Raji (cell line): ENCODE results near the gene RNF144B.

Experiments
- POLR2A ChIP-seq: IDR thresholded peaks from 2 replicates; pipeline ENCODE4 v1.6.1; 2011; ENCODE audit warnings: low read depth, low read length, control low read depth; ENCODE audit not compliant: insufficient read depth

RNF144B gene

DNA sequence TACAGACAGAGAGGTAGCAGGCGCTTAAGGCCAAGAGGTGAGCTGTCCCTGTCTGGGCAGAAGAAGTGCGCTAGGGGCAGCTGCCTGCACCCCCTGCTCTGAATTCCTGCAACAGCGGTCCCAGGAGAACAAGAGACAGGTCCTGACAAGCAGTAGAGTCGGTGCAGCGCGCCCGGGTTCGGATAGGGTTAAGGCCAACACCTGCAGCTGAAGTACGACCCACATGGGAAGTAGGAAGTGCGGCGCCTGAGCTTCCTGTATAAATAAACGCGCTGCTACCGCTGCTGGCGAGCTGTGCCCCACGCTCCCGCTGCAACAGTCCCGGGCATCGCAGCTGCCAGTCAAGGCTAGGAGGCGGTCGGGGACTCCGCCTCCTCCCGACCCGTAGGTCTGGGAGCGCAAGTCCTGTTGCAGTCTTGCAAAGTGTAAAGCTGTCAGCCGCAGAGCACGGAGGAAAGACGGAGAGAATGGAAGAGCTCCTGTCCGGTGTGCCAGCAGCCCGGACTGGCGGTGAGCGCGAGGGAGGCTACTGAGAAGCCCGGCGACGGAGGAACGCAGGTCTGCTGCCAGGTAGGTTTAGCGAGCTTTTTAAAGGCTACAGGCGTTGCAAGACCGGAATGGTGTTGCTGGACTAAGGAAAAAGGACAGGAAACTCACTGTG, at the start of gene RNF144B:
TSS of gene RNF144B (plus strand) at position 290 of the 661 bp plus-strand sequence. CDS start 12,185 bp downstream, outside the sequence.
- TF ChIP-seq POLR2A, result peak; percentile 100

DNA sequence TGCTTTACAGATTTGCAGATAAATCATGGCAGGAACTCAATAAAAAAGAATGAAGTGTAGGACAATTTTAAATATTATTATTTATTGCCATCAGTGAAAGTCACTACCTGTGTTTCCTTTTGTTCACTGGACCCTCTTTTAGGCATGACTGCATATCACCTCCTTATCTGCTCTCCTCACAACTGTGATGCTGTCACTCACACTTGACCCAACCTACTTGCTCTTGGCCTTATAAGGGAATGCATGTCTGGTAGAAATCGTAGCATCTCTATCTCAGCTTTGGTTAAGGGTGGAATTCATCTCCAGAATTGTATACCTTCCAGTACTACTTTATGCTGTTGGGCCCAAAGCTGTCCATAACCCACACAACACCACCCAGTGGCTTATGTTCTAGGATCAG, 47.6 kb upstream of the RNF144B start:
- no peak for TF ChIP-seq POLR2A

DNA sequence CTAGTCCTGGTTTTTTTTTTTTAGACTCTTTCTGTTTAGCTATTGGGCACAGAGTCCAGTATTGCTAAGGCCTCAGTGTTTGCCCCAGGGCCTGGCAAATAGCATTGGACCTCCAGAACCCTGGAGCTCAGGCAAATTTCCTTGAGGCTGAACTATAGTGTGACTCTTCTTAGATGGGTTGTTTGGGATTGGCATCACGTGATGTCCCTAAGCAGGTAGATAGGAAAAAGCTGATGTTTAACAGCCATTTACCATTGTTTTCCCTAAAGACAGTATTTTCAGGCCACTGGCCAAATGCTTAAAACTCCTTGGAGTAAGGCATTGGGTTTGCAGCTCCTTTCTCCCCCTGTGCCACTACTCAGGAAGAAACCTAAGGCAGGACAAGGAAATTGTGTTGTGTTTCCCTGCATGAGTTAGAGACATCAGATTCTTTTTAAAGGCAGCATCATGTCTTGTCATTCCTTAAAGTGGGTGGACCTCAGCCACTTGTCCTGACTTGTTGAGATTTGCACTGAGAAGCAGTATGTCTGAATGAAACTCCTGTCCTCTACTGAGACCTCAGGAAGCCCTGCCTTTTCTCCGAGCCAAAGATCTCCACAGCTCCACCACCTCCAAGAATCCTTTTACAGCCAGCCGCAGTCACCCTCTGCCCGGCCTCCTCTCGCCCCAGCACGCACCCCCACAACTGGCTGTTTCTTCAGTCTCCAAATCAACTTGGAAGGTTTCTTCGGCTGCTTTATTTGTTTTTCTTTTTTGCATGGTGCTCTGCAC, 46.2 kb upstream of the RNF144B start:
- peak; percentile 58 for TF ChIP-seq POLR2A

DNA sequence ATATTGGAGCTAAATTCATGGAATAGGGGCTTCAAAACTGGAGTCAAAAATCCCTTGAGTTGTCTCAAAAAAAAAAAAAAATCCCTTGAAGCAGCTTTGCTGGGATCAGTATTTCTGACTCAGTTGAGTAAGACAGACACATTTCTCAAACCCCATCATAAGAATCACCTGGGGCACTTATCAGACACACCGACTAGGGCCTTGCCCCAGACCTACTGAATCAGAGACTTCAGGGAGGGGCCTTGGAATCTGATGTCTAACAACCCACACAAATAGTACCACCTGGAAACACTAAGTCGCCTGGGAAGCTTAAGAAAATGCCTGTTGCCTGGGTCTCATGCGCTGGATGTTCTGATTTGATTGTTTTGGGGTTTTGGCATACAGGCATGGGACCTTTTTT, 44.9 kb upstream of the RNF144B start:
- TF ChIP-seq POLR2A, result no peak

DNA sequence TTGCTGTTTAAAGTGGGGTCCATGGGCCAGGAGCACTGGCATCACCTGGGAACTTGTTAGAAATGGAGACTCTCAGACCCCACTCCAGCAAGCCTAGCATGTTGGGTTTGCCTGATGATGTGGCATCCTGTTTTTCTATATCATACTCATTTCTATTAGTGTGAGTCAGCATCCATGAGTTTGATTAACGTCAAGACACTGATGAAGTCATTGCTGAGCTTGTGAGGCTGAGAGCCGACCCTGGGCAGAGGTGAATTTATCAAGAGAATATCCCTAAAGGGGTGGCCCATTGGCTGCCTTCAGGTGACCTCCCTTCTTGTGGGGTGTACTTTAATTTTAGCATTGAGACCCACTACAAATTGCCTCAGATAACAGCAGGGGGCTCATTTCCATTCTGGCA, 43.4 kb upstream of the RNF144B start:
- no peak; the same call in 1 of the 2 replicates for TF ChIP-seq POLR2A

DNA sequence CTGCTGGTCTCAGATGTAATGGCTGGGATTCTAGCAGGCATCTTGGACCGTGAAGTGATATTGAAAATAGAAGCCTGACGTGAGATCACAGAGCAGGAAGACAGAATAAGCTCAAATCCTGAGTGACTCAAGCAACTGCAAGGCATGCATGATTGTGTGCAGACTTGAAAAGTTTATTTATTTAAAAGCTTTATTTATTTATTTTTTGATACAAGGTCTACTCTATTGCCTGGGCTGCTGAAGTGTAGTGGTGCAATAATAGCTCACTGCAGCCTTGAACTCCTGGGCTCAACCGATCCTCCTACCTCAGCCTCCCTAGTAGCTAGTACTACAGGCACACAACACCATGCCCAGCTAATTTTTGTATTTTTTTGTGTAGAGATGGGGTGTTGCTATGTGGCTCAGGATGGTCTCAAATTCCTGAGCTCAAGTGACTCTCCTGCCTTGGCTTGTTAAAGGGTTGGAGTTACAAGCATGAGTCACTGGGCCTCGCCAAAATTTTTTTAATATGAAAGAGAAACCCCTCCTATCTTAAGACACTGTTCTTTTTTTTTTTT, 40.1 kb upstream of the RNF144B start:
- TF ChIP-seq POLR2A, result no peak

DNA sequence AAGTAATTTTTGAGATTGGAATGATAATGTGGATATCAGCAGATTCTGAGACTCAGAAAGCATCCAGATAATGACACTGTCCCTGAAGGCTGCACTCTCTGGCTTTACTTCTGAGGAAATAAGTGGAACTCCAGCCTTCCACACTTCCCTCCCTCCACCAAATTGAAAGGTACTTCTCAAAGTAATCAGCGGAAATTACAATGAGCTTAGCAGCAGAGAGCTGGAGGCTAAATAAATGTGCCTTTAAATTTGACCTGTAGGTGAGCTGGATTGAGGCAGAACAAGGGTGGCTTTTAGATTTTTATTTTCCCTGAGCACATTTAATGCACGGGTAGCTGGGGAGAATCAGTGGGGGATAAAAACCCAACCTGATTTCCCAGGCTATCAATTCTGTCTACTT, 39.3 kb upstream of the RNF144B start:
- TF ChIP-seq POLR2A, result no peak

DNA sequence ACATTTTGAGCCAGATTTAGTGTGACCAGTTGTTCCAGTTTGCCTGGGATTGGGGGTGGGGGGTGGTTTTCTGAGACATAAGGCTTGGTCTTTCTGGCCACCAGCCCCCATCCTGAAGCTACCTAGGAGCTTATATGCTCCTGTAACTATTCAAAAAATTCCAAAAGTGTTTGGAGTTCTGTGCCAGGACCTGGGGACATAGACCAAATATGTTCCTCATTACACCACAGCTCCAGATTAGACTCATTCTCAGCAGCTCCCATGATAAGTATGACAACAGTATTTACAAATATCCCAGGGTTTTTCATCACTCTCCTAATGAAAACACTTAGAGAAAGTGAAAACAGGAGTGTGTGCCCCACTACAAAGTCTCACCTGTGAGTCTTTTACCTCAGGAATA, 37.8 kb upstream of the RNF144B start:
- no peak for TF ChIP-seq POLR2A

DNA sequence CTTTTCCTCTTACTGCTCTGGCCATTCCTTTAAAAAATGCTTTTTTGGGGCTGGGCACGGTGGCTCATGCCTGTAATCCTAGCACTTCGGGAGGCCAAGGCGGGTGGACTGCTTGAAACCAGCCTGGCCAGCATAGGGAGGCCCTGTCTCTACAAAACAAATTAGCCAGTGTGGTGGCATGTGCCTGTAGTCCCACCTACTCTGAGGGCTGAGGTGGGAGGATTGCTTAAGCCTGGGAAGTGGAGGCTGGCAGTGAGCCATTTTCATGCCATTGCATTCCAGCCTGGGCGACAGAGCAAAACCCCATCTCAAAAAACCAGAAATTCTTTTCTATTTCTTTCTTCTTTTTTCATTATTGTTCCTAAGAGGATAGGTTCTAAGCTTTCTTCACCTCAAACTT, 36.9 kb upstream of the RNF144B start:
- no peak for TF ChIP-seq POLR2A

DNA sequence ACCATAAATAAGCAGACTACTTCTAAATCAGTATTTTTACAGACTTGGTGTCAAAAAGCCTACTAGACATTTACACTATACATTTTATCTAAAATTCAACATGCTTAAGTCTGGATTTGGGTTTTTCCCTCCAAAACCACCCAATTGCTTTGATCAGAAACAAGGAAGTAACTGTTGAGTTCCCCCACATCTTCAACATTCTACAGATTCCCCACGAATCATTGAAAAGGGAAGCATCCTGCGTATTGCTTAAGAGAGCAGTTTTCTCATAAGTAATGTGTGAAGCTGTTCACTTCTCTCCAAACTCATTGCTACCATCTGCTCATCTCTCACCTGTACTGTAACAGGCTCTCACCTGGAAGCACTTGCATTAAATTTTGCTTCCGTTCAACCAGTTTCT, 36.4 kb upstream of the RNF144B start:
- TF ChIP-seq POLR2A, result no peak

DNA sequence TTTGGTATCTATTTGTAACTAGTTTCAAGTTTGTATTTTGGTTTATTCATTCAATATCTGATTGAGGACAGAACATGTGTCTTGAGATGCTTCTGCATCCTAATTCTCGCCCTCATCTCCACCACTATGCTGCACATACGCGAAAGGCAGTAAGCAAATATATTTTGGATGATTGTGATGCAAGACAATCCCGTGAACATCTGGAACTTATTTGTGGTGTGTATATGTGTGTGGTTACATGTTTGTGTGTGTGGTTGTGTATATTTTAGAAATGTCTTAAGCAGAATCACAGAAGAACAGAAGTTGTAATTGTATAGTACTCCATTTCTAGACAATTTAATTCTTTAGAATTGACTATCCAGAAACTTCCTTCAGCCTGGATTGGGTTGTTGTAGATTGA, 35.1 kb upstream of the RNF144B start:
- TF ChIP-seq POLR2A, result no peak

DNA sequence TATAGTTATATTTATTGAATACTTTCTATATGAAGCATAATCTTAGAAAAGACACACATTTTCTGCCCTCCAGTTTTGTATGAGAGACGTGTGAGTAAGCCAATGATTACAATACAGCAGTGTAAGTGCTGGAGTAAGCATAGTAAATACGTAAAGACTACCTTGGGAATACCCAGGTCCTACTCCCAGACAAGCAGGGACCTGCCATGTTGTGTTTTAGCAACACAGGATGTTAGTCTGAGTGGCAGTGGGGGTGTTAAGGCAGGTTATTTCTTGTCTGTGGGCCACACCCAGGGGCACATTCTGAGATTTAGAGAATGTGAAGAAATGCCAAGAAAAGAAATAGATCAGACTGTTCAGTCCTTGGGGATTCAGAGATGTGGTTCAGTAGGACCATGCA, 34.3 kb upstream of the RNF144B start:
- peak; percentile 22; the same call in 1 of the 2 replicates for TF ChIP-seq POLR2A

DNA sequence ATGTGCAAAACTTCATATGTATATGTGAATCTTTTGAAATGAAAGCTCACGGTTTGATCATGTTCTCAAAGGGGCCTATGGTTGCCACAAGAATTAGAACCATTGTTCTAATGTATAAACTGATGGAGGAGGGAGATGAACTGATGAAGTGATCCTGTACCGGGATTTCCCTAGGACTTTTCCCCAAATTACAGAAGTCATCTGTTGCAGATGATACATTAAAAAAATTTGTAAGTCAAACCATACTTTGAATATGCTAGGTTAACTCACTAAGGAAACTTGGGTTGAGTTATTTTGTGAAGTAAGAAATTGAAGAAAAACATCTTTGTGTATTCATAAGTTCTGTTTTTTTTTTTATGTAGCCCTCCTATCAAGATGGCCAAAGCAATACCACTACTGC, 33.9 kb upstream of the RNF144B start:
- peak; percentile 14; the same call in 1 of the 2 replicates for TF ChIP-seq POLR2A

DNA sequence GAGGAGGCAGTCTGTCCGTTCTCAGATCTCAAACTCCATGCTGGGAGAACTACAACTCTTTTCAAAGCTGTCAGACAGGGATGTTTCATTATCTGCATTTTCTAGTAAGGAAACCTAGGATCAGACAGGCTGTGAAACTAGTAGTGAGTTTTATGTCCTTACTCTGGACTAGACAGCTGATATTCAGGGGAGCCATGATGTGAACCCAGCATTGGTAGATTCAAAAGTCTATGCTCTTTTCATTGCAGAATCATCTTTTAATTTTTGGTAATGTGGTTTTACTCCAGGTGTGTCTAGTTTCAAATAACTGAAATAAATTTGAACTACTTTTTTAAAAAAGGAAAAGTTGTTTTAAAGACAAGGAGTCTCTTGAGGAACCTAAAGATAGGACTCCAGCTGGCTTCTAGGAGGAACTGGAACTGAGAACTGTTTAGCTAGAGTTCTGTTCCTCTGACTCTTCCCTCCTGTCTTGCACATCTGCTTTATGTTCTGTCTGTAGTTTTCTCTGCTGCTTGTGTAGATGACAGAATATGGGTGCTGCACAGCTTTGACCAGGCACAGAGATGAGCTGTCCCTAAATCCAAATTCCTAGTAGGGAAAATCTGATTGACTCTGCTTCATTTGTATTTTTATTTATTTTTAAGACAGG, 27.8 kb upstream of the RNF144B start:
- no peak; the same call in 1 of the 2 replicates for TF ChIP-seq POLR2A

DNA sequence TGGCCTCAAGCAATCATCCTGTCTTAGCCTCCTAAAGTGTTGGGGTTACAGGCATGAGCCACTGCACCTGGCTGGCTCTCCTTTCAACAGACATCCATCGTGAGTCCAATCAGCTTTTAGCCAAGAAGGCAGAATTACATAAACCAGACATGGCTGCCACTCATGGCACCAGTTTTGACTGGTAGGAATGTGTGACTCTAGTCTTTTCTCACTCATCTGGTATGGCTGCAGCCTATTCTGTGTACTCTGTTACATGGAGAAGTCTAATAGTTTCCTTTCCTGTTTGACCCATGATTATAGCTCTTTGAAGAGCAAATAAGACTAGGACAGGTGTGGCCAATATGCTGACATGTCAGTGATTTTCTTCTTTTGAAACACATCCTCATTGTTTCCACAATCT, 27.0 kb upstream of the RNF144B start:
- 0 out of 2 replicates have a peak, but pooled peaks have one; percentile 8 for TF ChIP-seq POLR2A
